Mucosa of rectum (tissue), 2 donors: ENCODE results near the gene FHIP1A.
"Not testable (repeated sequence)": the region's sequence is repeated elsewhere in the genome, so short reads cannot be mapped to it uniquely, and the experiment has no call there.

ENCODE experiments used
- H3K27ac ChIP-seq, 2 donors: one replicate each; pipeline ENCODE4 v1.7.0; 2013; ENCODE audit warnings: inconsistent platforms in 2 of 2, low read depth in 2 of 2, low read length in 2 of 2
- H3K27me3 ChIP-seq, 2 donors: one replicate each; pipeline ENCODE4 v1.7.0; 2013; ENCODE audit warnings: low read length in 2 of 2; ENCODE audit not compliant: control insufficient read depth in 2 of 2, insufficient read depth in 2 of 2
- H3K36me3 ChIP-seq, 2 donors: one replicate each; pipeline ENCODE4 v1.7.0; 2013; ENCODE audit warnings: low read length in 2 of 2; ENCODE audit not compliant: control insufficient read depth in 2 of 2, insufficient read depth in 2 of 2
- H3K4me1 ChIP-seq, 2 donors: one replicate each; pipeline ENCODE4 v1.7.0; 2013; ENCODE audit warnings: low read length in 2 of 2, mild to moderate bottlenecking in 1 of 2; ENCODE audit not compliant: control insufficient read depth in 2 of 2, insufficient read depth in 2 of 2
- H3K4me3 ChIP-seq, 2 donors: one replicate each; pipeline ENCODE4 v1.7.0; 2013; ENCODE audit warnings: low read length in 2 of 2
- H3K9ac ChIP-seq, 2 donors: one replicate each; pipeline ENCODE4 v1.7.0; 2013; ENCODE audit warnings: low read length in 2 of 2, low read depth in 1 of 2, mild to moderate bottlenecking in 1 of 2
- H3K9me3 ChIP-seq, 2 donors: one replicate each; pipeline ENCODE4 v1.7.0; 2013; ENCODE audit warnings: low read length in 2 of 2; ENCODE audit not compliant: control insufficient read depth in 2 of 2
- donor health status: healthy.
- donor health status: Normal muscosa, but diverticular disease.

Gene FHIP1A

GRCh38 chr4:151401739-151402138 is 7.2 kb upstream of the FHIP1A start:
- Histone ChIP-seq H3K9me3 (no peaks in the 10 kb centered on the region), H3K4me1 (peaks cover 0 to 5% of the 10 kb centered on the region in 2 donors), H3K27me3 (no peaks in the 10 kb centered on the region), H3K9ac (peak overlapping the region in 1 of 2 donors; percentile 30), H3K4me3 (peak overlapping the region; percentile 29 to 31), H3K36me3 (no peaks in the 10 kb centered on the region), H3K27ac (peak overlapping the region; percentile 63 to 71)

GRCh38 chr4:151402145-151402865 is 6.7 kb upstream of the FHIP1A start:
- Histone ChIP-seq H3K9me3 (no peaks in the 10 kb centered on the region), H3K4me3 (peak overlapping the region; percentile 29 to 35), H3K4me1 (peaks cover 4 to 9% of the 10 kb centered on the region in 2 donors), H3K27ac (peak overlapping the region; percentile 77 to 78), H3K36me3 (no peaks in the 10 kb centered on the region), H3K27me3 (no peaks in the 10 kb centered on the region), H3K9ac (no peak overlapping the region)

GRCh38 chr4:151403656-151404055 is 5.3 kb upstream of the FHIP1A start:
- H3K4me3 ChIP-seq = no peak overlapping the region
- H3K27me3 ChIP-seq = no peaks in the 10 kb centered on the region
- H3K4me1 ChIP-seq = peaks cover 12 to 20% of the 10 kb centered on the region in 2 donors
- H3K27ac ChIP-seq = no peak overlapping the region
- H3K36me3 ChIP-seq = no peaks in the 10 kb centered on the region
- H3K9ac ChIP-seq = no peak overlapping the region
- H3K9me3 ChIP-seq = no peaks in the 10 kb centered on the region

- H3K27ac ChIP-seq, H3K9me3 ChIP-seq, H3K27me3 ChIP-seq, H3K9ac ChIP-seq, H3K36me3 ChIP-seq, H3K4me3 ChIP-seq: not testable (repeated sequence)
- H3K4me1 ChIP-seq = peaks cover 16 to 20% of the 10 kb centered on the region in 2 donors
These were observed 4.2 kb upstream of the FHIP1A start for GRCh38 chr4:151404802-151405201.

GRCh38 chr4:151407018-151407417 is 2.0 kb upstream of the FHIP1A start:
- Histone ChIP-seq H3K27me3 (peaks cover 0 to 2% of the 10 kb centered on the region in 2 donors), H3K9me3 (no peaks in the 10 kb centered on the region), H3K9ac (peak overlapping the region in 1 of 2 donors; percentile 83), H3K36me3 (no peaks in the 10 kb centered on the region), H3K27ac (peak overlapping the region in 1 of 2 donors; percentile 80), H3K4me3 (peak overlapping the region in 1 of 2 donors; percentile 83), H3K4me1 (peaks cover 23 to 28% of the 10 kb centered on the region in 2 donors)

GRCh38 chr4:151407466-151408379 is 1.3 kb upstream of the FHIP1A start:
- H3K4me3 ChIP-seq = peak overlapping the region; percentile 83 to 94
- peak overlapping the region; percentile 83 to 84 for H3K9ac ChIP-seq
- H3K27ac ChIP-seq = peak overlapping the region; percentile 80 to 84
- no peaks in the 10 kb centered on the region for H3K36me3 ChIP-seq
- peaks cover 23 to 24% of the 10 kb centered on the region in 2 donors for H3K4me1 ChIP-seq
- H3K9me3 ChIP-seq = no peaks in the 10 kb centered on the region
- H3K27me3 ChIP-seq = peaks cover 0 to 2% of the 10 kb centered on the region in 2 donors

GRCh38 chr4:151408380-151408629 is 671 bp upstream of the FHIP1A start:
- Histone ChIP-seq H3K27ac (peak overlapping the region; percentile 80 to 84), H3K4me1 (peaks cover 23% of the 10 kb centered on the region in 2 donors), H3K9me3 (no peaks in the 10 kb centered on the region), H3K36me3 (no peaks in the 10 kb centered on the region), H3K9ac (peak overlapping the region; percentile 83 to 84), H3K4me3 (peak overlapping the region; percentile 83 to 94), H3K27me3 (peaks cover 0 to 2% of the 10 kb centered on the region in 2 donors)

- peak overlapping the region; percentile 79 to 86 for H3K4me3 ChIP-seq
- H3K9ac ChIP-seq = peak overlapping the region; percentile 76 to 85
- no peaks in the 10 kb centered on the region for H3K9me3 ChIP-seq
- H3K27me3 ChIP-seq = peaks cover 0 to 2% of the 10 kb centered on the region in 2 donors
- H3K4me1 ChIP-seq = peaks cover 23% of the 10 kb centered on the region in 2 donors
- peak overlapping the region; percentile 88 to 92 for H3K27ac ChIP-seq
- H3K36me3 ChIP-seq = no peaks in the 10 kb centered on the region
These were observed 716 bp downstream of the FHIP1A start for GRCh38 chr4:151409470-151410313.

GRCh38 chr4:151415978-151416377 is 7.0 kb downstream of the FHIP1A start:
- Histone ChIP-seq H3K27me3 (no peaks in the 10 kb centered on the region), H3K27ac (no peak overlapping the region), H3K9ac (no peak overlapping the region), H3K36me3 (no peaks in the 10 kb centered on the region), H3K4me3 (no peak overlapping the region), H3K9me3 (no peaks in the 10 kb centered on the region), H3K4me1 (peaks cover 4 to 9% of the 10 kb centered on the region in 2 donors)
